ENCODE measurements around the gene ADAMTS5. TPM values are rescaled to one million over a fixed set of nuclear protein-coding genes. Genes with fewer than 3 reads are reported as not detected.

Gene ADAMTS5
- total and polyA plus RNA-seq, 9 of the 15 experiments (the other 6 are each of a cell fraction or from before 2014, with no cell fraction given), result not detected

GRCh38 chr21:26888256-26888655, 78.6 kb downstream of the ADAMTS5 start:
- H3K4me1 ChIP-seq (replicated peaks in 1 of 2; ENCODE audit: control insufficient read depth in 2 of 2, insufficient read depth in 2 of 2, low read length in 2 of 2), result no peaks in the 10 kb centered on the region
- H3K27me3 ChIP-seq (ENCODE audit: control insufficient read depth in 2 of 2, insufficient read depth in 2 of 2, low read length in 2 of 2), result no peaks in the 10 kb centered on the region
- intact Hi-C loops (cut with micrococcal nuclease), result no loop called here
- 0 out of 2 replicates have a peak, but pooled peaks cover 2% of the 10 kb centered on the region for H3K9me3 ChIP-seq (replicated peaks; ENCODE audit: control insufficient read depth, insufficient read depth, low read depth, low read length)
- no peaks in the 10 kb centered on the region for H3K79me2 ChIP-seq (ENCODE audit: control insufficient read depth, insufficient read depth, low read length)
- H3K9ac ChIP-seq (ENCODE audit: insufficient read depth in 1 of 2, low read depth in 2 of 2, low read length in 2 of 2), result no peak overlapping the region
- BruUV-seq (replicated peaks), result no TSS peak
- no peak overlapping the region for H3K27ac ChIP-seq (ENCODE audit: extremely low read depth, low read depth, low read length)
- ATAC-seq (no peak), DNase-seq (ENCODE audit: extremely low read depth in 1 of 4, low spot score in 3 of 4) (no peak), FAIRE-seq (no peak)
- POLR2A ChIA-PET, result no interaction called here
- H4K20me1 ChIP-seq (replicated peaks; ENCODE audit: control insufficient read depth, insufficient read depth, low read length), result no peaks in the 10 kb centered on the region
- H3K36me3 ChIP-seq (ENCODE audit: control insufficient read depth, insufficient read depth, low read length), result no peaks in the 10 kb centered on the region
- H2AFZ ChIP-seq (ENCODE audit: low read depth, low read length), result no peak overlapping the region
- in situ Hi-C loops (cut with MboI), result no loop called here
- no peak overlapping the region for H3K4me3 ChIP-seq
- CTCF ChIA-PET (ENCODE audit: low intra/inter-chr PET ratio), result no interaction called here
- H3K4me2 ChIP-seq (ENCODE audit: insufficient read depth, low read length), result no peak overlapping the region
- TF ChIP-seq MEIS2 (IDR thresholded peaks at IDR 0.05; ENCODE audit: partially characterized antibody) (no peak), ZNF445 (CRISPR knock-in tag; IDR thresholded peaks at IDR 0.05; ENCODE audit: low read depth) (no peak), HCFC1 (IDR thresholded peaks at IDR 0.05; ENCODE audit: low read depth, low read length) (no peak), GABPB1 (CRISPR knock-in tag; IDR thresholded peaks at IDR 0.05) (no peak), FOXP1 (CRISPR knock-in tag; IDR thresholded peaks at IDR 0.05) (no peak), ZFP30 (CRISPR knock-in tag; IDR thresholded peaks at IDR 0.05; ENCODE audit: borderline replicate concordance) (no peak), RBM25 (IDR thresholded peaks at IDR 0.05; ENCODE audit: low read depth, low read length, severe bottlenecking) (no peak), TFAM (CRISPR knock-in tag; conservative IDR thresholded peaks at IDR 0.05) (no peak), ZBTB8A (IDR thresholded peaks at IDR 0.05; ENCODE audit: partially characterized antibody) (no peak), MCM2 (IDR thresholded peaks at IDR 0.05; ENCODE audit: low read depth) (no peak), ILK (tag; IDR thresholded peaks at IDR 0.05; ENCODE audit: borderline replicate concordance, low read depth) (no peak), ELF2 (CRISPR knock-in tag; IDR thresholded peaks at IDR 0.05) (no peak), ZKSCAN1 (IDR thresholded peaks at IDR 0.05; ENCODE audit: low read depth, low read length) (no peak), DACH1 (IDR thresholded peaks at IDR 0.05; ENCODE audit: partially characterized antibody) (no peak), PURB (CRISPR knock-in tag; IDR thresholded peaks at IDR 0.05; ENCODE audit: low read depth) (no peak), CHD2 (IDR thresholded peaks at IDR 0.05; ENCODE audit: low read depth, low read length) (no peak), SP2 (IDR thresholded peaks at IDR 0.05; ENCODE audit: extremely low read depth, low read depth, low read length, poor library complexity, severe bottlenecking) (no peak), NUFIP1 (IDR thresholded peaks at IDR 0.05; ENCODE audit: partially characterized antibody) (no peak)
- no peaks in the 10 kb centered on the region for H3K9me1 ChIP-seq (ENCODE audit: control insufficient read depth, insufficient read depth, low read length)

Data from K562 (cell line).